ENCODE measurements around the gene MAN1A2. TPM values are rescaled to one million over a fixed set of nuclear protein-coding genes. Genes with fewer than 3 reads are reported as not detected.

MAN1A2 gene
- total RNA-seq, 4 donors from 2014 or later, result 36.9 to 65.4 (median 42.3) TPM

GRCh38 chr1:117571496-117571895, 204.2 kb downstream of the MAN1A2 start:
- no peak for TF ChIP-seq CTCF (IDR thresholded peaks at IDR 0.05; ENCODE audit: low read depth)

GRCh38 chr1:117572546-117572945, 205.3 kb downstream of the MAN1A2 start:
- TF ChIP-seq CTCF (IDR thresholded peaks at IDR 0.05; ENCODE audit: low read depth), result no peak

GRCh38 chr1:117573386-117574023, 206.3 kb downstream of the MAN1A2 start:
- no peak for TF ChIP-seq CTCF (IDR thresholded peaks at IDR 0.05; ENCODE audit: low read depth)

GRCh38 chr1:117574161-117574835, 207.0 kb downstream of the MAN1A2 start:
- TF ChIP-seq CTCF (IDR thresholded peaks at IDR 0.05; ENCODE audit: low read depth), result no peak

- no peak for TF ChIP-seq CTCF (IDR thresholded peaks at IDR 0.05; ENCODE audit: low read depth)
These were observed 208.5 kb downstream of the MAN1A2 start for GRCh38 chr1:117575586-117576225.

GRCh38 chr1:117576236-117576635, 209.0 kb downstream of the MAN1A2 start:
- no peak for TF ChIP-seq CTCF (IDR thresholded peaks at IDR 0.05; ENCODE audit: low read depth)

- TF ChIP-seq CTCF (IDR thresholded peaks at IDR 0.05; ENCODE audit: low read depth), result no peak
These were observed 210.1 kb downstream of the MAN1A2 start for GRCh38 chr1:117577191-117577885.
